ENCODE measurements around the gene FGFRL1. TPM values are rescaled to one million over a fixed set of nuclear protein-coding genes. Genes with fewer than 3 reads are reported as not detected.

Gene FGFRL1
- total and polyA plus RNA-seq, 2 experiments from 2014 or later, result 10.8 to 58.7 TPM

- no peak overlapping the region for H3K9ac ChIP-seq
- no peaks in the 10 kb centered on the region for H3K79me2 ChIP-seq (ENCODE audit: insufficient read depth)
- H3K4me1 ChIP-seq (ENCODE audit: insufficient read depth), result peaks cover 24% of the 10 kb centered on the region
- in situ Hi-C loops (cut with MboI), result no loop called here
- H3K9me2 ChIP-seq (ENCODE audit: insufficient read depth), result no peaks in the 10 kb centered on the region
- no peaks in the 10 kb centered on the region for H4K20me1 ChIP-seq (ENCODE audit: insufficient read depth)
- no peak overlapping the region for H3K4me3 ChIP-seq
- DNase-seq, result no peak
- H3K27ac ChIP-seq, result no peak overlapping the region
- H3K9me3 ChIP-seq (ENCODE audit: low read depth), result no peaks in the 10 kb centered on the region
- TF ChIP-seq EZH2 (IDR thresholded peaks at IDR 0.05; ENCODE audit: insufficient read depth, poor library complexity, severe bottlenecking), result no peak
- TF ChIP-seq EZH2phosphoT487 (IDR thresholded peaks at IDR 0.05; ENCODE audit: insufficient read depth, low read depth), result no peak
- H2AFZ ChIP-seq, result no peak overlapping the region
- H3K27me3 ChIP-seq (replicated peaks; ENCODE audit: insufficient read depth), result no peaks in the 10 kb centered on the region
- H3F3A ChIP-seq (ENCODE audit: insufficient read depth), result no peaks in the 10 kb centered on the region
- 73 to 74% methylated on average over 10 of the region's 10 CpGs for WGBS, 2 experiments (ENCODE audit: low coverage in 1 of 2, low lambda C conversion rate in 2 of 2, missing lambda C conversion rate in 2 of 2)
- H3K36me3 ChIP-seq (ENCODE audit: low read depth), result no peaks in the 10 kb centered on the region
- no peak overlapping the region for H3K4me2 ChIP-seq (ENCODE audit: unreplicated experiment)
Observed at GRCh38 chr4:1032861-1033260, 21.4 kb downstream of the FGFRL1 start.

- Histone ChIP-seq H3K27me3 (replicated peaks; ENCODE audit: insufficient read depth) (no peaks in the 10 kb centered on the region), H3K4me3 (peak overlapping the region; percentile 42), H3K9me2 (ENCODE audit: insufficient read depth) (no peaks in the 10 kb centered on the region), H3K36me3 (ENCODE audit: low read depth) (no peaks in the 10 kb centered on the region), H3K79me2 (ENCODE audit: insufficient read depth) (no peaks in the 10 kb centered on the region), H3K27ac (peak overlapping the region; percentile 79), H3K9ac (peak overlapping the region; percentile 74), H4K20me1 (ENCODE audit: insufficient read depth) (no peaks in the 10 kb centered on the region), H2AFZ (peak overlapping the region; percentile 63), H3K9me3 (ENCODE audit: low read depth) (no peaks in the 10 kb centered on the region), H3K4me2 (ENCODE audit: unreplicated experiment) (peak overlapping the region; percentile 9), H3K4me1 (ENCODE audit: insufficient read depth) (peaks cover 24% of the 10 kb centered on the region), H3F3A (ENCODE audit: insufficient read depth) (no peaks in the 10 kb centered on the region)
- peak; percentile 89 for DNase-seq
- TF ChIP-seq EZH2phosphoT487 (IDR thresholded peaks at IDR 0.05; ENCODE audit: insufficient read depth, low read depth) (no peak), EZH2 (IDR thresholded peaks at IDR 0.05; ENCODE audit: insufficient read depth, poor library complexity, severe bottlenecking) (no peak)
- WGBS, 2 experiments (ENCODE audit: low coverage in 1 of 2, low lambda C conversion rate in 2 of 2, missing lambda C conversion rate in 2 of 2), result 4 to 5% methylated on average over 34 to 35 of the region's 35 CpGs
- in situ Hi-C loops (cut with MboI), result no loop called here
Observed at GRCh38 chr4:1033840-1034551, 22.6 kb downstream of the FGFRL1 start.

DNA sequence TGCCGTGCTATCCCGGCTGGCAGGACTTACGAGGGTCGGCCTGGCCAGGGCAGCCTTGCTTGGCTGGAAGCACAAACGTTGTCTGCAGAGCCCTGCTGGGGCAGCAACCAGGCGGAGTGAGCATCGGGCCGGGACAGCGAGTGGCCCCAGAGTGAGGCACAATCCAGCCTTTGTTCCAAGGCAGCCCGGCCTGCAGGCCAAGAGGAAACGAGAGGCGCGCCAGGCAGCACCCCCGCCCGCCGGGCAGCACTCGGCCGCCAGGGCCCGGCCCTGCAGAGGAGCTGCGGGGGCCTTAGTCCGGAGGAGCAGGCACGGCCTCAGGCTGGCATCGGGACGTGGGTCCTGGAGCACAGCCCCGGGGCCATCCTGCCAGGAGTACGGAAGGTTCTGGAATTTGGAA is 24.1 kb downstream of the FGFRL1 start:
- Histone ChIP-seq H3K27ac (no peak overlapping the region), H2AFZ (no peak overlapping the region), H3K79me2 (ENCODE audit: insufficient read depth) (no peaks in the 10 kb centered on the region), H3K4me2 (ENCODE audit: unreplicated experiment) (no peak overlapping the region), H3K36me3 (ENCODE audit: low read depth) (no peaks in the 10 kb centered on the region), H3K9ac (peak overlapping the region; percentile 8; the same call in 1 of the 2 replicates), H3K4me3 (no peak overlapping the region), H3K9me3 (ENCODE audit: low read depth) (no peaks in the 10 kb centered on the region), H3F3A (ENCODE audit: insufficient read depth) (no peaks in the 10 kb centered on the region), H4K20me1 (ENCODE audit: insufficient read depth) (no peaks in the 10 kb centered on the region), H3K9me2 (ENCODE audit: insufficient read depth) (no peaks in the 10 kb centered on the region), H3K27me3 (replicated peaks; ENCODE audit: insufficient read depth) (no peaks in the 10 kb centered on the region), H3K4me1 (ENCODE audit: insufficient read depth) (peaks cover 30% of the 10 kb centered on the region)
- no peak for TF ChIP-seq EZH2phosphoT487 (IDR thresholded peaks at IDR 0.05; ENCODE audit: insufficient read depth, low read depth)
- no peak for TF ChIP-seq EZH2 (IDR thresholded peaks at IDR 0.05; ENCODE audit: insufficient read depth, poor library complexity, severe bottlenecking)
- peak; percentile 69 for DNase-seq
- 24 to 34% methylated on average over 16 to 20 of the region's 26 CpGs for WGBS, 2 experiments (ENCODE audit: low coverage in 1 of 2, low lambda C conversion rate in 2 of 2, missing lambda C conversion rate in 2 of 2)
- in situ Hi-C loops (cut with MboI), result no loop called here

GRCh38 chr4:1036095-1036494 is 24.7 kb downstream of the FGFRL1 start:
- H3K27ac ChIP-seq, result no peak overlapping the region
- H3K4me1 ChIP-seq (ENCODE audit: insufficient read depth), result peaks cover 35% of the 10 kb centered on the region
- no peak overlapping the region for H3K4me2 ChIP-seq (ENCODE audit: unreplicated experiment)
- no peaks in the 10 kb centered on the region for H3F3A ChIP-seq (ENCODE audit: insufficient read depth)
- no peaks in the 10 kb centered on the region for H3K79me2 ChIP-seq (ENCODE audit: insufficient read depth)
- H3K9ac ChIP-seq, result no peak overlapping the region
- in situ Hi-C loops (cut with MboI), result no loop called here
- H3K9me3 ChIP-seq (ENCODE audit: low read depth), result no peaks in the 10 kb centered on the region
- H4K20me1 ChIP-seq (ENCODE audit: insufficient read depth), result no peaks in the 10 kb centered on the region
- H2AFZ ChIP-seq, result no peak overlapping the region
- DNase-seq, result no peak
- WGBS, 2 experiments (ENCODE audit: low coverage in 1 of 2, low lambda C conversion rate in 2 of 2, missing lambda C conversion rate in 2 of 2), result 85 to 97% methylated on average over 8 to 15 of the region's 15 CpGs
- H3K27me3 ChIP-seq (replicated peaks; ENCODE audit: insufficient read depth), result no peaks in the 10 kb centered on the region
- H3K4me3 ChIP-seq, result no peak overlapping the region
- TF ChIP-seq EZH2 (IDR thresholded peaks at IDR 0.05; ENCODE audit: insufficient read depth, poor library complexity, severe bottlenecking) (no peak), EZH2phosphoT487 (IDR thresholded peaks at IDR 0.05; ENCODE audit: insufficient read depth, low read depth) (no peak)
- H3K9me2 ChIP-seq (ENCODE audit: insufficient read depth), result no peaks in the 10 kb centered on the region
- H3K36me3 ChIP-seq (ENCODE audit: low read depth), result no peaks in the 10 kb centered on the region

Measured in GM23248 (cell line).